HG02571 (cell line): ENCODE data around the gene FUOM.
"Not testable (repeated sequence)": the region's sequence is repeated elsewhere in the genome, so short reads cannot be mapped to it uniquely, and the experiment has no call there.

Experiments used
- ATAC-seq: cut with Tn5 transposase; IDR thresholded peaks from one replicate; pipeline ENCODE4 v1.9.1; 2021; ENCODE audit warnings: mild to moderate bottlenecking, moderate library complexity; ENCODE audit not compliant: unreplicated experiment

Gene FUOM

GRCh38 chr10:133388973-133389818, 31.4 kb upstream of the FUOM start:
- ATAC-seq: peak; percentile 80

- peak; percentile 9 for ATAC-seq
Observed at GRCh38 chr10:133388236-133388972, 30.6 kb upstream of the FUOM start.

- not testable (repeated sequence) for ATAC-seq
Observed at GRCh38 chr10:133386951-133387350, 29.1 kb upstream of the FUOM start.

DNA sequence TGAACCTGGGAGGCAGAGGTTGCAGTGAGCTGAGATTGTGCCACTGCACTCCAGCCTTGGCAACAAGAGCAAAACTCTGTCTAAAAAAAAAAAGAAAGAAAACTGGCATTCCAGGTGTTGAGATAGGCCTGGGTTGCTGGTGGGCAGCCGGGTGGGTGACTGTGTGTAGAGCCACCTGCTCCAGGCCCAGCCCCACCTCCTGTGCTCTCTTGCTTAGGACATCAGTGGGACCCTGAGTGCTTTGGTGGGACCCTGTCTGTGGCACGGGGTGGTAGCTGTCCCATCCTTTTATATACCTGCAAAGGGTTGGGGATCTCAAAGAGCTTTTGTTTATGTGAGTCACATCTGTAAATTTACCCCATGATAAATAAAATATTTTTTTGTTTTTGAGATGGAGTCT, 27.4 kb upstream of the FUOM start:
- no peak for ATAC-seq

DNA sequence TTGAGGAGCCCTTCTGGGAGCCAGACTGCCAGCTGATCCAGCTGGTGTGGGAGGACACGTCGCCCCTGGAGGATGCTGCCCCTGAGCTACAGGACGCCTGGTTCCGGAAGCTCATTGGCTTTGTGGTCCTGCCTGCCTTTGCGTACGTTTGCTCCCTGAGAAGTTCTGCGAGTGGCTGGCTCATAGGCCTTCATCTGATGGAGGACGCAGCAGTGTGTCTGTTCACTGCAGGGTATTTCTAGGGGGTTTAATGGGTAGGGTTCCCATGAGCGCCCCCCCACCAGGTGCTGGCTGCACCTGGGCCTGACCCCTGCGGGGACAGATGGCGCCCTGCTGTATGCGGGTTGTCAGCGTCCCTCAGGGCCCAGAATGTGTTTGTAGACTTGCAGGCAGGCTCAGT, 26.3 kb upstream of the FUOM start:
- ATAC-seq: no peak

GRCh38 chr10:133383551-133383950, 25.7 kb upstream of the FUOM start:
- ATAC-seq: no peak

- ATAC-seq: no peak
Observed at GRCh38 chr10:133381036-133381435, 23.2 kb upstream of the FUOM start.

- ATAC-seq: no peak
Observed at GRCh38 chr10:133379801-133380666, 22.2 kb upstream of the FUOM start.

DNA sequence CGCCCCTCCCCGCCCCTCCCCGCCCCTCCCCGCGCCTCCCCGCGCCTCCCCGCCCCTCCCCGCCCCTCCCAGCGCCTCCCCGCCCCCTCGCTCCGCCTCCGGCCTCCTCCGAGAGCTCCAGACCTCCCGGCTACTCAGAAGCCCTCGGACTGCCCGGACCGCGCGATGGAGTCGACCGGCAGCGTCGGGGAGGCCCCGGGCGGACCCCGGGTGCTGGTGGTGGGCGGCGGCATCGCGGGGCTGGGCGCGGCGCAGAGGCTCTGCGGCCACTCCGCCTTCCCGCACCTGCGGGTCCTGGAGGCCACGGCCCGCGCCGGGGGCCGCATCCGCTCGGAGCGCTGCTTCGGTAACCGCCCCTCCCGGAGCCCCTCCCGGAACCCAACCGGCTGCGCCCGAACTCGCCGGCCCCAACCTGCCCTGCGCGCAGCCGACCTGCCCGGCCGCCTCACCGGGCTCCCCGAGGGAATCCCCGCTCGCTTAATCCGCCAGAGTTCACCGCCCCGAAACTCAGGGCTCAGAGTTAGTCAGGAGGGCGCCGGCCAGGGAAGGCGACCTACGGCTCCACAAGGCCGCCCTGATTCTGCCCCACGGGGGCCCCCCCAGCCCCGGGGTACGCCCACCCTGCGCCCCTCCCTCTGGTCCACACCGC, 21.5 kb upstream of the FUOM start, which contains the start of gene PAOX:
PAOX (plus strand) TSS at position 111 of the 649 bp plus-strand sequence; CDS start at position 166, 55 bp downstream.
- no peak for ATAC-seq

- ATAC-seq: peak; percentile 34
Observed at GRCh38 chr10:133378251-133379096, 20.7 kb upstream of the FUOM start.

GRCh38 chr10:133377818-133378250, 20.0 kb upstream of the FUOM start:
- ATAC-seq: no peak

DNA sequence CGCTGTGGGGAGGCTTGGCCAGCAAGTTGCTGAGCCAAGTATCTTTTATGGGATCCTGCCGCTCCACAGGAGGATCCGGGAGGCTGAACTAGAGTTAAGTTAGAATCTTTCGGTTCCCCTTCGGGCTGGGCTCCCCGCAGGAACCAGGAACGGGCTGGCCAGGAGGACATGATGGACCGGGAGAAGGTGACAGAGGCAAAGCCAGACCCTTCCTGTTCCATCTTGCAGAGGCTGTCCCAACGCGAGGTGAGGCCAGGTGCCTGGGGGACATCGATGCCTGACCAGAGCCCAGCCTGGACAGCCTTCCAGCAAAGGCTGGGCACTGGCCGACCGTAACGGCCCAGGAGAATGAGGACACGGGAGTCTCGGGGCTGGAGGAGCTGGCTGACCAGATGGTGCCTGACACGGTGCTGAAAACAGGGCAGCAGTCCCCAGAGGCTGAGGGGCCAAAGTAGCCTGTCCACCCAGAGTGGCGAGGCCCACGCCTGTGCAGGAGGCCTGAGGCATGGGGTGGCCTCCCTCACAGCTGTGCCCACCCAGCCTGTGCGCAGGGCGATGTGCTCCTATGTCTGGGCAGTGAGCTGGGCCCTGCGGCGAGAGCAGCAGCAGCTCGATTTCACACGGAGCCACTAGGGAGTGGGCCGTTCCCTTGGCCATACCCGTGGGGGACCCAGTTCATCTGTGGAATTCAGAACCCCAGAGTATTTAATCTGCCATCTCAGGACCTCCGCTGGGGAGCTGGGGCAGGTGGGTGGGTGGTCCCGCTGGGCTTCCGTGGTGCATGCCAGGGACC, 19.4 kb upstream of the FUOM start:
- no peak for ATAC-seq

DNA sequence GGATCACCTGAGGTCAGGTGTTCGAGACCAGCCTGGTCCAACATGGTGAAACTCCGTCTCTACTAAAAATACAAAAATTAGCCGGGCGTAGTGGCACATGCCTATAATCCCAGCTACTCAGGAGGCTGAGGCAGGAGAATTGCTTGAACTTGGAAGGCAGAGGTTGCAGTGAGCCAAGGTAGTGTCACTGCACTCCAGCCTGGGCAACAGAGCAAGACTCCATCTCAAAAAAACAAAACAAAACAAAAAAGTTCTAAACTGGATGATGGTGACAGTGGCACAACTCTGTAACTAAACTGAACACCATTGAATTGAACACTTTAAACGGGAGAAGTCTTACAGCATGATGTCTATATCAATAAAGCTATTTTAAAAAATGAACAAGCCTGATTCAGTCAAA, 18.4 kb upstream of the FUOM start:
- ATAC-seq: not testable (repeated sequence)

- no peak for ATAC-seq
Observed at GRCh38 chr10:133375357-133376115, 17.7 kb upstream of the FUOM start.

- peak; percentile 81 for ATAC-seq
Observed at GRCh38 chr10:133373174-133374090, 15.6 kb upstream of the FUOM start, which contains the start of gene ECHS1. Gene ECHS1 (minus strand): TSS chr10:133373354. CDS start chr10:133373333, 21 bp downstream.

- ATAC-seq: no peak
Observed at GRCh38 chr10:133372507-133372906, 14.7 kb upstream of the FUOM start.
